H4 (cell line): Measurements from ENCODE around the gene OR1N2. TPM values are rescaled to one million over a fixed set of nuclear protein-coding genes. Genes with fewer than 3 reads are reported as not detected.
"Not testable (repeated sequence)": the region's sequence is repeated elsewhere in the genome, so short reads cannot be mapped to it uniquely, and the experiment has no call there.

ENCODE experiments used
- DNase-seq: peaks from one replicate; pipeline ENCODE4 v3.0.0-alpha.2; 2015; ENCODE audit warnings: low spot score
- total RNA-seq: library from RNA; depleted of rRNA; stranded (reverse); fragments of >200 nt; shearing (Covaris generic); gene quantifications from 2 replicates; pipeline ENCODE4 v1.2.3, GENCODE V29; 2014; rRNA removed

The OR1N2 gene, protein sequence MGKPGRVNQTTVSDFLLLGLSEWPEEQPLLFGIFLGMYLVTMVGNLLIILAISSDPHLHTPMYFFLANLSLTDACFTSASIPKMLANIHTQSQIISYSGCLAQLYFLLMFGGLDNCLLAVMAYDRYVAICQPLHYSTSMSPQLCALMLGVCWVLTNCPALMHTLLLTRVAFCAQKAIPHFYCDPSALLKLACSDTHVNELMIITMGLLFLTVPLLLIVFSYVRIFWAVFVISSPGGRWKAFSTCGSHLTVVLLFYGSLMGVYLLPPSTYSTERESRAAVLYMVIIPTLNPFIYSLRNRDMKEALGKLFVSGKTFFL
- not detected in 2 replicates for total RNA-seq

DNA sequence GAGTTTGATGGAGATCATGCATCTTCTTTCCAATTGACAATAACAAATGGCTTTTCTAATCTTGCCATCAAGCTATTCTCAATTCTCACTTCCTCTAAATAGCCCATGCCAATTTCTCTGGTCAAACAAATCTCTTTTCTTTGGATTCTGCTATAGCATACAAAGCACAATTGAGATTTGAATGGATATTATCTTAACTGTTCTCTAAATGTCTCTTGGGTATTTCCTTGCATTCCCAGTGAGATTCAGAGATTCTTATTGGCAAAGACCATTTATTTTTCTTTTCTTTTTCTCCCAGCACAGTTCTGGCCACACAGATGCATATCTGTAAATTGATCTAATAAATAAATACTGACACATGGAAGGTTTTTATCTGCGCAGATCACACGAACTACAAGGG, at the start of gene OR1N2:
OR1N2 (plus strand) TSS at position 301 of the 400 bp plus-strand sequence. CDS start 100 bp downstream, outside the sequence.
- no peak for DNase-seq

DNA sequence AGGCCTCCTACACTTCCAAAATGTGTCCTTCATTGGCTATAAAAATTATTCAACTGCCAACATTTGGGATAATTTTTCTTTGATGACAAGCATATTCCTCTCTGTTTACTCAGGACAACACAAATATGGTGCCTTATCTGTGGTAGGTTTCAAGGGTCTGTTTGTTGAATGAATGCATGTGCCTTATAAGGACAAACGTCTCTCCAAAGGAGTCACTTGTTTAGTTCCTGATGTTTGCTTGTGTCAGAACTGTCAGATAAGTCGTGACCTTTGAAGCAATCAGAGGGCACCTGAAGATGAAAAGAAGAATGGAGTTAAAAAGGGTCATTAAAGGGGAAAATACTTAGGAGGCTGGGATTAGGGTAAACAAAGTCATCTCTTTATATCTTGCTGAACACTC, 45.9 kb upstream of the OR1N2 start:
- DNase-seq = no peak

DNA sequence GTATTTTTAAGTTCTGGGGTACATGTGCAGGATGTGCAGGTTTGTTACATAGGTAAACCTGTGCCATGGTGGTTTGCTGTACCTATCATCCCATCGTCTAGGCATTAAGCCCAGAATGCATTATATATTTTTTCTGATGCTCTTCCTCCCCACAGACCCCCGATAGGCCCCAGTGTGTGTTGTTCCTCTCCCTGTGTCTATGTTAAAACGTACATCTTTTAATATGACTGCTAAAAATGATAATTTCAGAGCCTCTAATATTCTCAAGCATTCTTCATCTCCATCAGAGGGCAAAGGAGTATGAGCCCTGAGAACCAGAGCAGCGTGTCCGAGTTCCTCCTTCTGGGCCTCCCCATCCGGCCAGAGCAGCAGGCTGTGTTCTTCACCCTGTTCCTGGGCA, 42.4 kb upstream of the OR1N2 start, which contains the start of gene OR1J2:
OR1J2 (plus strand) TSS at position 301 of the 400 bp plus-strand sequence; CDS start at position 301, 0 bp downstream.
- no peak for DNase-seq

DNA sequence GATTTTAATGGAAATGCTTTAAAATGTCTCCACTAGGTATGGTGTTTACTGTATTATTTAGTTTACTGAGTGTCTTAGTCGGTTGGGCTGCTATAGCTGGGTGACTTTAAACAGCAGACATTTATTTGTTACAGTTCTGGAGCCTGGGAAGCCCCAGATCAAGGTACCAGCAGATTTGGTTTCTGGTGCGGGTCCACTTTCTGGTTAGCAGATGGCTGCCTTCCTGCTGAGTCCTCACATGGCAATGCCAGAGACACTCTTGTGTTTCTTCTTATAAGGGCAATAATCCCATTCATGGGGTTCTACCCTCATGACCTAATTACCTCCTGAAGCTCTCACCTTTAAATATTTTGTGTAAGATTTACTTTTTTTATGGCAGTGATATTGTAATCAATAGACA, 34.7 kb upstream of the OR1N2 start:
- no peak for DNase-seq

DNA sequence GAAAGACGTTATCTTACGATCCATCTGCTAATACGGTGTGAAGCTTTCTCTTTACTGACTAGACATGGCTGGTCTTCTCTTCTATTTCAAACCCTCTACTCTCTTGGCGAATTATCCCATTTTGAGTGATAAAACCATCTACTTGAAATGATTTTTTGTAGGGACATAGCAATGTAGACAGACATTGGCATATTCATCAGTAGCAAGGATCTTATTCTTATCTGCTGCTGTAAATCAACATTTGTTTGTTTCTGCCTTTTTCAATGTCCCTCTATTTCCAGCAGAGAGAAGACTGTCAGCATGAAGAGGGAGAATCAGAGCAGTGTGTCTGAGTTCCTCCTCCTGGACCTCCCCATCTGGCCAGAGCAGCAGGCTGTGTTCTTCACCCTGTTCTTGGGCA, 34.1 kb upstream of the OR1N2 start, which contains the start of gene OR1J4:
OR1J4 (plus strand) TSS at position 301 of the 400 bp plus-strand sequence; CDS start at position 301, 0 bp downstream.
- no peak for DNase-seq

DNA sequence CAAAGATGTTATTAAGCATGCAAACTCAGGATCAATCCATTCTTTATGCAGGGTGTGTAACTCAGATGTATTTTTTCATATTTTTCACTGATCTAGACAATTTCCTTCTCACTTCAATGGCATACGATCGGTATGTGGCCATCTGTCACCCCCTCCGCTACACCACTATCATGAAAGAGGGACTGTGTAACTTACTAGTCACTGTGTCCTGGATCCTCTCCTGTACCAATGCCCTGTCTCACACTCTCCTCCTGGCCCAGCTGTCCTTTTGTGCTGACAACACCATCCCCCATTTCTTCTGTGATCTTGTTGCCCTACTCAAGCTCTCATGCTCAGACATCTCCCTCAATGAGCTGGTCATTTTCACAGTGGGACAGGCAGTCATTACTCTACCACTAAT, 33.5 kb upstream of the OR1N2 start:
- no peak for DNase-seq

DNA sequence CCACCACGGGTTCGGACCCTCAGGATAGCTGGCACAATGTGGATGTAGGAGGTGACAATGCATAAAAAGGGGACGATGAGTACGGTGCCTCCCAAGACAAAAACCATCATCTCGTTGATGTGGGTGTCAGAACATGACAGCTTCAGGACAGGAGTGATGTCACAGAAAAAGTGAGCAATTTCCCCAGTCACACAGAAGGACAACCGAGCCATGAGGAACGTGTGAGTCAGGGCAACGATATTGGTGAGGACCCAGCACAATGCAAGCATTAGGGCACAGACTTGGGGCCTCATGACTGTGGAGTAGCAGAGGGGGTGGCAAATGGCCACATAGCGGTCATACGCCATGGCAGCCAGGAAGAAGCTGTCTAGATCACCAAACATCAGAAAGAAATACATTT, 26.3 kb upstream of the OR1N2 start:
- DNase-seq = no peak

DNA sequence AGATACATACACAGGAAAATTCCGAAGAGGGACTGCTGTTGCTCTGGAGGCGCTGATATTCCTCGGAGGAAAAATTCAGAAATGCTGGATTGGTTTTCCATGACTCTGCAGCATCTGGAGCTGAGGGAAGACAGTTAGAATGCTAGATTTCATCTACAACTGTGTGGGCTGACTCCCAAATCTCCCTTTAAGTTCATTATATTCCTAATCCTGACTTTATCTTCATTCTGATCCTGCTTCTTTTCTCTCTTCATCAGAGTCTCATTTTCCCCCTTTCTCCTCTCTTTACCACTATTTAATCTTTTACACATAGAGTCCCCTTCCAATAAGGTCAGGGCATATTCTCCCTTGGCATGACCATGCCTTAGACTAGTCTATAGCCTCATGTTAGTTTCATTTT, 25.7 kb upstream of the OR1N2 start, which contains the start of gene OR1N1:
OR1N1 (minus strand) TSS at position 101 of the 400 bp plus-strand sequence; CDS start at position 101, 0 bp downstream.
- no peak for DNase-seq

DNA sequence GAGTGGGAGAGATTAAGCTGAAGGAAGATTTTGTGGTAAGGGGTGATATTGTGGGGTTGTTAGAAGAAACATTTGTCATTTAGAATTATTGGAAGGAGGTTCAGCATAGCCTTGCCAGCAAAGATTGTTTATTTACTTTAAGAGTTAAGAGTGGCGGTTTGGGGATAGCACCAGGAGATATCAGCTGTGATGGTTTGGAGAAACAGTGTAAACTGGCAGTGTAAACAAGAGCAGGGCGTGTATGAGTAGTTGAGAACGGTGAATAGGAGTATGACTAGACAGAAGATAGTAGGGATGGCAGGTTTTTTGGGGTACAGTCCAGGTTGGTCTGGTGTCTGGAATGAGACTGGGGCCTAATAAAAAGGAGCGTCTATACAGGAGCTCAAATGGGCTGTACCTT, 21.8 kb upstream of the OR1N2 start:
- not testable (repeated sequence) for DNase-seq

DNA sequence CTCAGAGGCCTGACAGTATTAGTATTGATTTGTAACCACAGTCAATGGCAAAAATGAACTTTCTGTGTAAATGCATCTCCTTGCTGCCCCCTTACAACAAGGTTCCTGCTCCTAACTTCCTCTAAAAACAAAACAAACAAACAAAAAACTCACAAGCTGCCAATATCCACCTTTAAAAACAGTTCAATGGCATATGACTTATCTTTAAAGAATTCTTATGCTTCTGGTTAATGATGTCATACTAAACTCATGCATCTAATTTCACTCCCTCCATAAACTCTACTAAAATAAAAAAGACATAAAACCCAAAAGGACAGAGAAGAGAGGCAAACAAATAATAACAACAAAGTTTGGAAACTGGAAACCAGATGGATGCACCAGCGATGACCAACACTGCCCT, 16.8 kb upstream of the OR1N2 start:
- no peak for DNase-seq

DNA sequence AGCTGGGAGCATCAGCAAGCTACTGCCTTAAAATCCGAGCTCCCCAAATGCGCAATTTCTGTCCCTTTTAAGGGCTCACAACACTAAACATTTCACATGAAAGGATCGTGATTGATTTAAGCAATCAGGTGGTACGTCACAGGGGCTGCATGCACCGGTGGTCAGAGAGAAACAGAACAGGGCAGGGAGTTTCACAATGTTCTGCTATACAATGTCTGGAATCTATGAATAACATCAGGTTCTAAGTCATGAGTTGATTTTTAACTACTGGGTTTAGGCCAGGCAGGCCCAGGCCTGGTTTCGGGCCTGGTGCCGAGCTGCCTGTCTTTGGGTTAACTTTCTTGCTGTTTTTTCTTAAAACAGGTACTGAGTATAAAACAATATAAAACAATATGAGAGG, 15.8 kb upstream of the OR1N2 start:
- not testable (repeated sequence) for DNase-seq

DNA sequence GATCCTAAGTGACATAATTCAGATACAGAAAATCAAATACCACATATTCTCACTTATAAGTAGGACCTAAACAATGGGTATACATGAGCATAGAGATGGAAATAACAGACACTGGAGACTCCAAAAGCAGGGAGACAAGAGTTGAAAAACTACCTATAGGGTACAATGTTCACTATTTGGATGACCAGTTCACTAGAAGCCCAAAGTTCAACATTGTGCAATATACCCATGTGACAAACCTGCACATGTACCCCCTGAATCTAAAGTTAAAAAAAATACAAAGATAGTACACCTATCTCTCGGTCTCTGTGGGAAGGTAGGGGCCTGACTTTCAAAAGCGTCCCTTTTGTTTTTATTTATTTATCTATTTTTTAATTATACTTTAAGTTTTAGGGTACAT, 14.2 kb upstream of the OR1N2 start:
- DNase-seq = no peak

DNA sequence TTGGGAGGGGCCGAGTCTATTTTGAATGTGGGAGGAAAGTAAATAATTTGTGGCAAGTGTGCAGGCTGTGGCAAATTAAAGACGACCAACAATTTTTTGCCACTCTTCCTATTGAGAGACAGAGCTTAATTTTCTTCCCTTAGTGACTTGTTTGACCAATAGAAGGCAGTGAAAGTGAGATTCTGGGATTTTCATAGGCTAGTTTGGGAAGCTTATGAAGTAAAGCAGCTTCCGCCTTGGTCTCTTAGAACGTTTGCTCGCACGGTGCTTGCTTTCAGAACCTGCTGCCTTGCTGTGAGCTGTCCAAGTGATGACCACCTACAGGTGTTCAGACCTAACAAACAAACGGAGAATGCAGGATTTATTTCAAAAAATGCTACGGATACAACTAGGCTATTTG, 6.7 kb upstream of the OR1N2 start:
- DNase-seq = peak; percentile 9

DNA sequence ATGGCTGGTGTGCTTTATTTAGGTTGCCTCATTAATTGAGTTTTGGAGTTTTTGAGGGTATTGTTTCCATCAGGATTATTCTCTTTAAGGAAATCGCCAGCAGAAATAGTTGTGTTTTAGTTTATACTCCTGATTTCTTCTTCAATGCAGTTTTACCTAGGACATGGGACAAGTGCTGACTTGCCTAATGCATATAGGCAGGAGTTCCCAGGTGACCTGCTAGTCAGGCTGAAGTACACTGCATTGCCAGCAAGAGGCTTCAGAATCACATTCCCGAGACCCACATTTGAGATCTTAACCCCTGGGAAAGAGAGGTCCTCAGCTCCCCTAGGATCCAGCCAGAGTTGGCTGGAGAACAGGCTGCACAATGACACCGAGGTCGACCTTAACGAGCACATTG, 1.5 kb upstream of the OR1N2 start:
- no peak for DNase-seq

DNA sequence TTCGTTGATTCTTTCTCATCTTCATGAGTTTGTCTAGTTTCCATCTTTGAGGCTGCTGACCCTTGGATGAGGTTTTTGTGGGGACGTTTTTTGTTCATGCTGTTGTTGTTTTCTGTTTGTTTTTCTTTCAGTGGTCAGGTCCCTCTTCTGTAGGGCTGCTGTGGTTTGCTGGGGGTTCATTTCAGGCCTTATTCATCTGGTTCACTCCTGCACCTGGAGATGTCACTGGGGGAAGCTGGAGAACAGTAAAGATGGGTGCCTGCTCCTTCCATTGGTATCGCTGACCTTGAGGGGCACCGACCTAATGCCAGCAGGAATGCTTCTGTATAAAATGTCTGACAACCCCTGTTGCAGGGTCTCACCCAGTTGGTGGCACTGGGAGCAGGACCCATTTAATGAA, 8.5 kb downstream of the OR1N2 start:
- no peak for DNase-seq

DNA sequence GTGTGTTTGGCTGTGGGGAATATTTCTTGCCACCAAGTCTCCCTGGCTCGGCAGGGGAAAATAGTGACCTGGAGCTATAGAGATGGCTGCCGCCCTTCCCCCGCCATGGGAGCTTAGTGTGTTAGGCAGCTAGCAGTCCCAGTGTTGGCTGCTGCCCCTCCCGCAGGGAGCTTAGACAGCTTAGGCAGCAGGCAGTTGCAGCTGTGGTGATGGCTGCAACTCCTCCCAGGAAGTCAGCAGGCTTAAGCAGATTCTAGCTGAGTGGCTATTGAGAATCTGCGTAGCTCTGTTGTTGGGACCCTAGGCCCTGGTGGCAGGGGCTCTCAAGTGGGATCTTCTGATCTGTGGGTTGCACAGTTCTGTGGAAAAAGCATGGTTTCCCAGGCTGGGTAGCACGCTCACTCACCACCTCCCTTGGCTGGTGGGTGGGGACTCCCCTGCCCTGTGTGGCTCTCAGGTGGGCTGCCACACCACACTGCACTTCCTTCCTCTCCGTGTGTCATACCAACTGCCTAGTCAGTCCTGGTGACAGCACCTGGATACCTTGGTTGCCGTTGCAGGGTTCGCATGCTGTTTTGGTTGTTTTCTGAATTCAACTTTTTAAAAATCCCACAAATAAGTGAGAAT, 9.3 kb downstream of the OR1N2 start:
- no peak for DNase-seq

DNA sequence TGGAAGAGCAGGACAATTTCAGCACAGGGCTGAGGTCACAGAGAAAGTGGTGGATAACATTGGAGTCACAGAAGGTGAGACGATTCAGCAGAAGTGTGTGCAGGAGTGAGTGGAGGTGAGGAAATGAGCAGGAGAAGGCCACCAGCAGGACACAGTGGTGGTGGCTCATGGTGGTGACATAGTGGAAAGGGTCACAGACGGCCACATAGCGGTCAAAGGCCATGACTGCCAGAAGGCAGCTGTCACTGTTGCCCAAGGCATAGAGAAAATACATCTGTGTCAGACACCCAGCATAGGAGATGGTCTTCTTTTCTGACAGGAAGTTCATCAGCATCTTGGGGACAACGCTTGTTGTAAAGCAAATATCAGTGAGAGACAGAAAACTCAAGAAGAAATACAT, 15.0 kb downstream of the OR1N2 start:
- no peak for DNase-seq

DNA sequence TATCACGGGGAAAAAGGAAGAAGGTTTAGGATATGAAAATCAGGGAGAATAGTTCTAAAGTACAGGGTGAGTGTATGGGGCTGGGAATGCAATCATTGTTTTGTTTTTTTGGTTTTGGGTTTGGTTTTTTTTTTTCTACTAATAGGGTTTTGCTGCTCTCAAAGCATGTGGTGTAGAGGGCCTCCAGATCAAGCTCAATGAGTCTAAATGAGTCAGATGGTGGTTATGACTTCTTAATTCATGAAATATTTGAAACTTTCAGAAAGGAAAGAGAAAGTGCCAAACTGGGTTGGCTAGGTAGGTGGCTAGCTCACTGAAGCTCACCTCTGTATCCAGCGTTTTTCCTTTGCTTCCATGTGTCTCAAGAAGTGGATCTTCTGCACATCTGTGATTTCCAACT, 19.5 kb downstream of the OR1N2 start:
- DNase-seq = peak; percentile 23

DNA sequence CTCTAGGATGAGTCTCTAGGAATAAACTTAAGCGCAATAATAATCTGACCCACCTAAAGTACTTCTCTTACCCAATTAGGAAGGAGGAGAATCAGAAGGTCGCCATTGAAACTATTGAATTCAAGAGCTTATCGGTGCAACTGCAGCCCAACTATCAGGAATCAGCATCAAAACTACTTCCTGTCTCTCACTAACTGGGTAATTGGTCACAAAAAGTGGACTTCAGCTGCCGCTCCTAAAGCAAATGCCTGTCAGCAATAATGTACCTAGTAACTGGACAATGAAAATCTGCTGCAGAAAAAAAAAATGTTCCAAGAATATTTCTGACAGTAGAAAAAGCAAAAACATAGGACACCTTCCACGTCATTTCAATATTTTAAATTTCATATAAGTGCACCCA, 27.0 kb downstream of the OR1N2 start:
- no peak for DNase-seq

DNA sequence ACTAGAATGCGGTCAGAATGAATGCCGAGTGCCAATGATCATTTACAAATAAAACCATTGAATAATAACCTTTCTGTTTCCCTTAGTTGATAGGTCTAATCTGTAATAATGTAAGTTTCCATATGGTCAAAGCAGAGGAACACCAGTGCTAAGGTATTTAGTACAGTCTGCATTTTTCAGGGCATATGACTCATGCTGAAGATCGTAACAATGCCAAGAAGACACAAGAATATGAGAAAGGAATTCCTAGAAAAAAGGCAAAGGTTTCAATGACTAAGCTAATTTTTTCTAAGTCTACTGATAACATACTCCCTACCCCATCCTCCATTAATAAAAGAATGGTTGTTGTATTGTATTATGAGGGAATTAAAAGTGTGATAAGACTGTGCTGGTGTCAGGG, 27.4 kb downstream of the OR1N2 start:
- DNase-seq = peak; percentile 71

DNA sequence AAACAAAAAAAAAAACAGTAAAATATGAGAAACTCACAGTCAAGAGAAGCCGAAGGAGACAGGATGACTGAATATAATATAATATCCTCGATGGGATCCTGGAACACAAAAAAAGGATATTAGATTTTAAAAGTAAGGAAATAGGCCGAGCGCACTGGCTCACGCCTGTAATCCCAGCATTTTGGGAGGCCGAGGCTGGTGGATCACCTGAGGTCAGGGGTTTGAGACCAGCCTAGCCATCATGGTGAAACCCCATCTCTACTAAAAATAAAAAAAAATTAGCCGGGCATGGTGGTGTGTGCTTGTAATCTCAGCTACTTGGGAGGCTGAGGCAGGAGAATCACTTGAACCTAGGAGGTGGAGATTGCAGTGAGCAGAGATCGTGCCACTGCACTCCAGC, 30.4 kb downstream of the OR1N2 start, which contains the start of gene OR1L8:
OR1L8 (minus strand) TSS at position 101 of the 400 bp plus-strand sequence. CDS start 14,907 bp downstream, outside the sequence.
- not testable (repeated sequence) for DNase-seq
